ENCODE data around the gene CCDC85B.

CCDC85B gene

DNA sequence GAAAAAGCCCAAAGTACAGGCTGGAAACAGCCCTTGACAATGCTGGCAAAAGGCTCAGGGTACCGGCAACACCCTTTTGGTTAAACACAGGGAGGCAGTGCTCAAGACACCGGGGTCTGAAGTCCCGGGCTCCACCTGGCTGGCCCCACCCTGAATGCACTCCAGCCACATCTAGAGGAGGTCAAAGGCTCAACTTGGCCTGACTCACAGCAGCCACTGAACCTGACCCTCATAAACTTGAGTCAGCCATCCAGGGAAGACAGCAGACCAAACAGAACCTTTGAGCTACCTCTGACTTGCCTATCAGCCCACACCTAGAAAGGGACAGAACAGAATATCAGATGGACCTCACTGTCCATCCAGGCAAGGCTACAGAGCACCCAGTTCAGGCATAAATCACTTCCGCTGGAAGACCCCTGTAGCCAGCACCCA is 36.3 kb upstream of the CCDC85B start:
- Mint-ChIP-seq H3K4me1 (peaks cover 47% of the 10 kb centered on the region), H3K4me3 (peak overlapping the region; percentile 46), H3K27me3 (no peaks in the 10 kb centered on the region), H3K9me3 (no peaks in the 10 kb centered on the region), H3K27ac (no peak overlapping the region), H3K36me3 (peaks cover 66% of the 10 kb centered on the region)
- ATAC-seq: no peak

- Mint-ChIP-seq H3K27me3 (no peaks in the 10 kb centered on the region), H3K36me3 (peaks cover 66% of the 10 kb centered on the region), H3K4me3 (peak overlapping the region; percentile 87), H3K9me3 (no peaks in the 10 kb centered on the region), H3K4me1 (peaks cover 53% of the 10 kb centered on the region), H3K27ac (peak overlapping the region; percentile 65)
- ATAC-seq: no peak
These were observed 35.3 kb upstream of the CCDC85B start for GRCh38 chr11:65854852-65855837.

- Mint-ChIP-seq H3K9me3 (no peaks in the 10 kb centered on the region), H3K4me3 (peak overlapping the region; percentile 87), H3K4me1 (peaks cover 57% of the 10 kb centered on the region), H3K36me3 (peaks cover 60% of the 10 kb centered on the region), H3K27ac (peak overlapping the region; percentile 97), H3K27me3 (no peaks in the 10 kb centered on the region)
- no peak for ATAC-seq
These were observed 34.5 kb upstream of the CCDC85B start for GRCh38 chr11:65855927-65856363.

DNA sequence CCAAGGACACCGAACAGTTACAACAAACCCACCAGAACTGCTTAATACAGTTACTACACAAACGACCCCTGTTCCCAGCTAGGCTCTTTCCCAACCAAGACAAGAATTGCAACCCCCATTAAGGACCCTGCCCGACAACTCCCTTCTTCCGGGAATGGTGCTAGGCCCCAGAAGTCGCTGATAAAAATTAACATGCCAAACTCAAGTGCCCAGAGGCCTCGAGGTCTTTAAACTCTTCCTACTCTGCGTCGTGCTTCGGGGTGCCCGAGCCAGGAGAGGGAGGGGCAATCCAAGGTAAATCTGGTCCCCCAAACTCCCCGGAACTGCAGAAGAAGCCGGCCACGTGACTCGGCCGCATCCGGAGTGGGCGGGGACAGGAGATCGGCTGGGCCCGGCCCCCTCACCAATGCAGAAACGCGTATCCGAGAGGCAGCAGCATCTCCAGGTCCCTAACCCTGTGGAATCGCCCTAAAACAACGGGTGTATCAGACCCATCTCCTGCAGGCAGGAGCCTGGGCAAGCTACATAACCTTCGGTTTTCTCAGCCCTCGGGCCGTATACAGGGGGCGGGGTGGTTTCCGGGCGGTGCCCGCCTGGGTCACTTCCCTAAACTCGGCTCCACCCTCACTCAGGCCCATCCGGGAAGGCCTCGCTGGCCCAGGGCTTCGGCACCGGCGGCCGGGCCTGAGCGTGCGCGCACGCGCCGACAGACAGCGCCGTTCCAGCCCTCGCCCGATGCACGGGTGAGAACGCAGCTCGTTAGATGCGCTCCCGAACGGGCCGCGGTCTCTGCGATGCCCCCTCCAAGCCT is 33.6 kb upstream of the CCDC85B start:
- H3K9me3 Mint-ChIP-seq: no peaks in the 10 kb centered on the region
- H3K4me1 Mint-ChIP-seq: peaks cover 66% of the 10 kb centered on the region
- peak overlapping the region; percentile 87 for H3K4me3 Mint-ChIP-seq
- peak; percentile 65 for ATAC-seq
- H3K27me3 Mint-ChIP-seq: no peaks in the 10 kb centered on the region
- H3K36me3 Mint-ChIP-seq: peaks cover 51% of the 10 kb centered on the region
- peak overlapping the region; percentile 97 for H3K27ac Mint-ChIP-seq

- H3K4me1 Mint-ChIP-seq: peaks cover 68% of the 10 kb centered on the region
- ATAC-seq: peak; percentile 0
- H3K27me3 Mint-ChIP-seq: no peaks in the 10 kb centered on the region
These were observed 33.0 kb upstream of the CCDC85B start for GRCh38 chr11:65857500-65857852.

GRCh38 chr11:65857853-65858680 is 32.4 kb upstream of the CCDC85B start, which contains the start of gene CFL1:
CFL1 (minus strand) TSS chr11:65858180; CDS start chr11:65858099, 81 bp downstream.
- Mint-ChIP-seq H3K9me3 (no peaks in the 10 kb centered on the region), H3K27ac (peak within 1 kb of the TSS; percentile 97), H3K27me3 (no peaks in the 10 kb centered on the region), H3K36me3 (peaks cover 48% of the 10 kb centered on the region), H3K4me1 (peaks cover 74% of the 10 kb centered on the region), H3K4me3 (peak within 1 kb of the TSS; percentile 90)
- peak; percentile 82 for ATAC-seq

More at GRCh38 chr11:65857500-65857852, 33.0 kb upstream of the CCDC85B start:
- H3K9me3 Mint-ChIP-seq: no peaks in the 10 kb centered on the region
- peaks cover 47% of the 10 kb centered on the region for H3K36me3 Mint-ChIP-seq
- H3K4me3 Mint-ChIP-seq: peak overlapping the region; percentile 87
- H3K27ac Mint-ChIP-seq: peak overlapping the region; percentile 97

- Mint-ChIP-seq H3K27ac (peak overlapping the region; percentile 97), H3K9me3 (no peaks in the 10 kb centered on the region), H3K4me1 (peaks cover 73% of the 10 kb centered on the region), H3K4me3 (peak overlapping the region; percentile 90), H3K36me3 (peaks cover 48% of the 10 kb centered on the region), H3K27me3 (no peaks in the 10 kb centered on the region)
- no peak for ATAC-seq
These were observed 31.8 kb upstream of the CCDC85B start for GRCh38 chr11:65858681-65859087.

GRCh38 chr11:65859095-65859811 is 31.2 kb upstream of the CCDC85B start:
- Mint-ChIP-seq H3K36me3 (peaks cover 48% of the 10 kb centered on the region), H3K27me3 (no peaks in the 10 kb centered on the region), H3K9me3 (no peaks in the 10 kb centered on the region), H3K4me3 (peak overlapping the region; percentile 90), H3K27ac (peak overlapping the region; percentile 97), H3K4me1 (peaks cover 68% of the 10 kb centered on the region)
- peak; percentile 85 for ATAC-seq

GRCh38 chr11:65859812-65860277 is 30.6 kb upstream of the CCDC85B start:
- peaks cover 45% of the 10 kb centered on the region for H3K36me3 Mint-ChIP-seq
- ATAC-seq: no peak
- H3K4me1 Mint-ChIP-seq: peaks cover 62% of the 10 kb centered on the region
- no peaks in the 10 kb centered on the region for H3K9me3 Mint-ChIP-seq
- peak overlapping the region; percentile 97 for H3K27ac Mint-ChIP-seq
- H3K27me3 Mint-ChIP-seq: no peaks in the 10 kb centered on the region
- H3K4me3 Mint-ChIP-seq: peak overlapping the region; percentile 90

DNA sequence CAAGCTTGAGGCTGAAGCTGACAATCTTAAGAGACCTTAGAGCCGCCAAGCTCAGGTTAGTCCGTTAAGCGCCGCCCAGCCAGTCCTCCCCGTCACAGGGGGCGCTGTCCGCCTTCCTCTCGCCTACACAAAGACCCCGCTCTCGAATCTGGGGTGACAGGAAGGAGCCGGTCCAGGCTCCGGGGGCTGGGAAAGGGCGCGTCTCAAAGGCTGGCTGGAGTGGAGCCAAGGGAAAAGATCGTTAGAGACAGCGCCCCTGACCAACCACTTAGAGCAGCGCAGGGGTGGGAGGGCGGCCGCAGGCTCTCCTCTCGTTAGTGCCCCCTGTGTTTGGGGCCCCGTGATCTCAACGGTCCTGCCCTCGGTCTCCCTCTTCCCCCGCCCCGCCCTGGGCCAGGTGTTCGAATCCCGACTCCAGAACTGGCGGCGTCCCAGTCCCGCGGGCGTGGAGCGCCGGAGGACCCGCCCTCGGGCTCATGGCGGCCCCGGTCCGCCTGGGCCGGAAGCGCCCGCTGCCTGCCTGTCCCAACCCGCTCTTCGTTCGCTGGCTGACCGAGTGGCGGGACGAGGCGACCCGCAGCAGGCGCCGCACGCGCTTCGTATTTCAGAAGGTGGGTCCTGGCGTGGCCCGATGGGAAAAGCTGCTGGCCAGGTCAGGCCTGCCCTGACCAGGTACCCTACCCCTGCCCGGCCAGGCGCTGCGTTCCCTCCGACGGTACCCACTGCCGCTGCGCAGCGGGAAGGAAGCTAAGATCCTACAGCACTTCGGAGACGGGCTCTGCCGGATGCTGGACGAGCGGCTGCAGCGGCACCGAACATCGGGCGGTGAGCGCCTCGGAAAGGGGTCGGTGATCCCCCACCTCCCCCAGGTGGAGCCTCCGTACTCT is 30.0 kb upstream of the CCDC85B start, which contains the start of gene MUS81:
Gene MUS81, plus strand, starts transcription at position 156 of the 887 bp plus-strand sequence. Its CDS starts 321 bp downstream, at position 477.
- H3K4me1 Mint-ChIP-seq: peaks cover 62% of the 10 kb centered on the region

DNA sequence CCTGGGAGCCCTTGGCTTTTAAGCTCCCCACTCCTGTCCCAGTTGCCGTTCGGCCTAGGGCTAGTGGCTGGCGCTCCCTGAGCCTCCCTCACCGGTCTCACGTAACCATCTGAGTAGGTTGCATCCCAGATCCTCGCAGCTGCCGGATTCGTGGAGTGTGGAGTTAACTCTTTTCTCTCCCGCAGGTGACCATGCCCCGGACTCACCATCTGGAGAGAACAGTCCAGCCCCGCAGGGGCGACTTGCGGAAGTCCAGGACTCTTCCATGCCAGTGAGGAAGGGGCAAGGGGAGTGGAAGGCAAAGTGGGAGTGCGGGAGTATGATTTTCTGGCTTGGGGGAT is 29.3 kb upstream of the CCDC85B start:
- peaks cover 44% of the 10 kb centered on the region for H3K36me3 Mint-ChIP-seq
- H3K4me1 Mint-ChIP-seq: peaks cover 57% of the 10 kb centered on the region
- H3K27me3 Mint-ChIP-seq: no peaks in the 10 kb centered on the region
- no peaks in the 10 kb centered on the region for H3K9me3 Mint-ChIP-seq
- peak overlapping the region; percentile 97 for H3K27ac Mint-ChIP-seq
- H3K4me3 Mint-ChIP-seq: peak overlapping the region; percentile 90
- no peak for ATAC-seq

More for the DNA sequence above, 30.0 kb upstream of the CCDC85B start, which contains the start of gene MUS81:
- Mint-ChIP-seq H3K9me3 (no peaks in the 10 kb centered on the region), H3K4me3 (peak within 1 kb of the TSS; percentile 90), H3K36me3 (peaks cover 45% of the 10 kb centered on the region), H3K27ac (peak within 1 kb of the TSS; percentile 97), H3K27me3 (no peaks in the 10 kb centered on the region)
- ATAC-seq: peak; percentile 65

DNA sequence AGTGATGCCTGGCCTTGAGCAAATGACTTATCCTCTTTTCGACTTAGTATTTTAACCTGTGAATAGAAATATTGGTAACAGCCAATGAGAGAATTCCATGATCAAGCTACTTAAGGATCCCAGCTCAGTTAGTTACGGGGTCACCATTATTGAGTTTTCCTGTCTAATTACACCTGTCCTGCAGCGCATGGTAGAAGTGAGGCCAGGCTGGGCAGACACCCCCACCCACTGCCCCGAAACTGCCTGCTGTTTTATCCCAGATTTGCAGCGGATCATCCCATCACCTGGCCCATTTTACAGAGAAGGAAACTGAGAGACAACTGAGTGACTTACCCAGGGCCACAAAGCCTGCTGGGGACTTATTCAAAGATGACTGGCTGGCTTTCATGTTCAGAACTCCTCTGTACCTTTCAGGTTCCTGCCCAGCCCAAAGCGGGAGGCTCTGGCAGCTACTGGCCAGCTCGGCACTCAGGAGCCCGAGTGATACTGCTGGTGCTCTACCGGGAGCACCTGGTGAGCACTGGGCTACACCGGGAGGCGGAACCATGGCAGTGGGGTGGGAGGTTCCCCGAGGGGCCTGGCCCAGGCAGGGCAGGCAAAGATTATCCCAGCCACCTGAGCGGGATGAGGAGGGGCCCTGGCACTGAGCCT is 28.8 kb upstream of the CCDC85B start:
- H3K4me1 Mint-ChIP-seq: peaks cover 52% of the 10 kb centered on the region
- peak overlapping the region; percentile 97 for H3K27ac Mint-ChIP-seq
- no peak for ATAC-seq
- peaks cover 41% of the 10 kb centered on the region for H3K36me3 Mint-ChIP-seq
- no peaks in the 10 kb centered on the region for H3K9me3 Mint-ChIP-seq
- peak overlapping the region; percentile 90 for H3K4me3 Mint-ChIP-seq
- H3K27me3 Mint-ChIP-seq: no peaks in the 10 kb centered on the region
